HL-60 (cell line): Measurements from ENCODE around the gene CES5A.

Experiments
- GABPA ChIP-seq: IDR thresholded peaks from 2 replicates; pipeline ENCODE4 v1.6.1; 2012; ENCODE audit warnings: low read depth
- POLR2AphosphoS5 ChIP-seq: IDR thresholded peaks from 2 replicates; pipeline ENCODE4 v1.6.1; 2012; ENCODE audit warnings: low read depth
- REST ChIP-seq: IDR thresholded peaks from 2 replicates; pipeline ENCODE4 v1.6.1; 2012; ENCODE audit warnings: low read depth; ENCODE audit not compliant: insufficient replicate concordance
- SPI1 ChIP-seq: IDR thresholded peaks from 2 replicates; pipeline ENCODE4 v1.6.1; 2012; ENCODE audit warnings: low read depth, mild to moderate bottlenecking, borderline replicate concordance
- TF ChIP-seq, protein P1 (sequence below): IDR thresholded peaks from one replicate; pipeline ENCODE4 v1.5.1; 2011; ENCODE audit warnings: low read length, control low read depth, inconsistent platforms; ENCODE audit not compliant: insufficient read depth

GRCh38 chr16:55809386-55809785 lies 65.8 kb downstream of the CES5A start:
- TF ChIP-seq, protein P1, sequence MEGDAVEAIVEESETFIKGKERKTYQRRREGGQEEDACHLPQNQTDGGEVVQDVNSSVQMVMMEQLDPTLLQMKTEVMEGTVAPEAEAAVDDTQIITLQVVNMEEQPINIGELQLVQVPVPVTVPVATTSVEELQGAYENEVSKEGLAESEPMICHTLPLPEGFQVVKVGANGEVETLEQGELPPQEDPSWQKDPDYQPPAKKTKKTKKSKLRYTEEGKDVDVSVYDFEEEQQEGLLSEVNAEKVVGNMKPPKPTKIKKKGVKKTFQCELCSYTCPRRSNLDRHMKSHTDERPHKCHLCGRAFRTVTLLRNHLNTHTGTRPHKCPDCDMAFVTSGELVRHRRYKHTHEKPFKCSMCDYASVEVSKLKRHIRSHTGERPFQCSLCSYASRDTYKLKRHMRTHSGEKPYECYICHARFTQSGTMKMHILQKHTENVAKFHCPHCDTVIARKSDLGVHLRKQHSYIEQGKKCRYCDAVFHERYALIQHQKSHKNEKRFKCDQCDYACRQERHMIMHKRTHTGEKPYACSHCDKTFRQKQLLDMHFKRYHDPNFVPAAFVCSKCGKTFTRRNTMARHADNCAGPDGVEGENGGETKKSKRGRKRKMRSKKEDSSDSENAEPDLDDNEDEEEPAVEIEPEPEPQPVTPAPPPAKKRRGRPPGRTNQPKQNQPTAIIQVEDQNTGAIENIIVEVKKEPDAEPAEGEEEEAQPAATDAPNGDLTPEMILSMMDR, result no peak
- TF ChIP-seq GABPA (no peak), POLR2AphosphoS5 (no peak), REST (no peak), SPI1 (no peak)
